GM18499 (cell line): Measurements from ENCODE around the gene OXLD1.
A peak's percentile ranks its signal among the peaks of the same experiment; 100 is the strongest.
"Not testable (repeated sequence)": the region's sequence is repeated elsewhere in the genome, so short reads cannot be mapped to it uniquely, and the experiment has no call there.

Experiments
- ATAC-seq: cut with Tn5 transposase; IDR thresholded peaks from one replicate; pipeline ENCODE4 v1.9.1; 2021; ENCODE audit warnings: moderate number of reproducible peaks; ENCODE audit not compliant: insufficient read depth, unreplicated experiment

OXLD1 gene

DNA sequence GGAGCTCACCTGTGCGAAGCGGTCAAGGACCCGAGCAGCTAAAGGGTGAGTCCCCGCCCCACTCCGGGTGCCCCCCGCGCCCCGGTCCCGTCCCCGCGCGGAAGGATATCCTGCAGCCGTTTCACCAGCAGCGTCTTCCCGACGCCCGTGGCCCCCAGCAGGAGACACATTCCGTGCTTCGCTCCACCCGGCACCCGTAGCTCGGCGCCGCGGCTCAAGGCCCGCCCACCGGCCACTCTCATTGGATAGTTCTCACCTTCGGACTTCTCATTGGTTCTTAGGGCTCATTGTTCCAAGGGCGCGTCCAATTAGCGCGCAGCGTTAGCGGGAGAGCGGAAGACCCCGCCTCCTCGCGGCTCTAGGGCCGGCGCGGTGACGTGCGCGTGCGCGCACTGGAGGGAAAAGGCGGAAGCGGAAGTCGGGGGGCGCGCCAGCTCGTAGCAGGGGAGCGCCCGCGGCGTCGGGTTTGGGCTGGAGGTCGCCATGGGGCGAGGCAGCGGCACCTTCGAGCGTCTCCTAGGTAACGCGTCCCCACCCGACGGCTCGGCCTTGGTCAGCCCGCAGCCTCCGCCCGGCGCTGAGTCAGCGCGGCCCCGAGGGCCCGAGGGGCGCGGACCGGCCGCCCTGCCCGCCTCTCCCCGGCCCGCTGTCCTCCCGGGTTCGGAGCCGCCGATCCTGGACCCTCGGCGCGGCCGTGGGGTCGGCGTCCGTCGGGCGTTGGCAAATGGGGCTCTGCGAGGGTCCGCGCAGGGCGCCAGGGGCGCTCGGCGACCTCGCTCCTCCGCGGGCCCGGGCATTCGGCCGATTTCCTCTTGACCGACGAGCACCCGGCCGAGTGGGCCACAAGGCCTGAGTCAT, 17.4 kb upstream of the OXLD1 start, which contains the start of the genes ARL16 and HGS:
Gene ARL16, minus strand, starts transcription at position 214 of the 858 bp plus-strand sequence. Its CDS starts 44 bp downstream, at position 170.
Gene HGS, plus strand, starts transcription at position 428 of the 858 bp plus-strand sequence. Its CDS starts 56 bp downstream, at position 484.
- peak; percentile 92 for ATAC-seq

DNA sequence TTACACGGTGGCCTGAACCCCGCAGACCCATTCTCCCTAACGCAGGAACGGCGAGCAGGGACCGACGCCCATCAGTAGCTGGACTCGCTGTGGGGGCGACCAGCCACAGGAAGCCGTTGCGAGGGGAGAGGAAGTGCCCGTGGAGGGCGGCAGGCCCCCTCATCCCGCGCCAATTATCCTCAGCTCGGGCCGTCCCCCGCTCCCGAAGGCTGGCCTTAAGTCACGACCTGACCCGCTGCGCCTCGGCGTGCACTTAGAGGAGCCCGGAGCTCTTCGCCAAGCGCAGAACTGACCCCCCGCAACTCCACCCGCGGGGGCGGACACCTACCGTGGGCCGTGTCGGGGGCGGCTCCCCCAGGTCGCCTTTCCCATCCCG, 16.8 kb upstream of the OXLD1 start:
- ATAC-seq, result no peak

DNA sequence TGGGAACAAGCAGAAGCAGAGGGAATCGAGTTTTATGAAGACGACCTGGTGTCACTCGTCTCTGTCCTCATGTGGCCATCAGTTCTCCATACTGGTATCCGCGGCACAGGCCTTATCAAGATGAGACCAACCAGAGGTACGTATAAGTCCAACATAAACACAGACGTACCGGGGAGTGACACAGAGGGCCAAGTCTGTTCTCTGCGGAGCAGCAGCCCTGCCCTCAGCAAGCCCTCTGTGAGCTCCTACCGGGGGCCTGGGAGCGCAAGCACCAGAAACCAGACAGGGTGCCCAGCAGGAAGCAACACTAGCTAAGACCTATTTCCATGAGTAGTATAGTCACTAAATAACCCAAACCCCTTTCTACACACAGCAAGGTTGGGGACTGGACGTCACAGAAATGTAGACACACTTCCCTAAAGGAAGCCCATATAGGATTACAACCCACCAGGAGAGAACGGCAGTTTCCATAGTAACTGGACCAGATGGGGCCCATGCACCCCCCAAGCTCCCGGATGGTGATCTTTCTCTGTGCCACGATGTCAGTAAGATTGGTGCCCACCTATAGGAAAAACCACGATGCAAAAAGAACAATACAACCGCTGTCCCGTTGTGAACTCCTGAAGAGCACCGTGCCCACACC, 16.3 kb upstream of the OXLD1 start:
- ATAC-seq, result no peak

DNA sequence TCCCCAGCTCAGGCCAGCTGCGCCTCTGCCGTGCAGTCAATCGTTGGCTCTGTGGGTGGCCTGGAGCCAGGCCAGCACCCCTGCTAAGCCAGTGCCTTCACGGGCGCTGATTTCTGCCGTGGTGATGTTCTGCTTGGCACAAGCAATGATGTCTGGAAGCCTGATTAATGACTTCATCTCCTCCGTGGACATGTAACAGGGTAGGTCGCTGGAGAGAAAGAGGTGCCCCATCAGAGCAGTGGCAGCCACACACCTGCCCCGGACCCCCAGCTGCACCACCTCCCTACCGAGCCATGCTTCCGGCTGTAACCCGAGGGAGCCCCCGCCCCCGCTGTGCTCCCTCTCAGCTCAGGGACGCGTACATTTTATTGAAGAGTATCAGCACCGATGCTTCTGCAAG, 15.3 kb upstream of the OXLD1 start:
- ATAC-seq, result no peak

DNA sequence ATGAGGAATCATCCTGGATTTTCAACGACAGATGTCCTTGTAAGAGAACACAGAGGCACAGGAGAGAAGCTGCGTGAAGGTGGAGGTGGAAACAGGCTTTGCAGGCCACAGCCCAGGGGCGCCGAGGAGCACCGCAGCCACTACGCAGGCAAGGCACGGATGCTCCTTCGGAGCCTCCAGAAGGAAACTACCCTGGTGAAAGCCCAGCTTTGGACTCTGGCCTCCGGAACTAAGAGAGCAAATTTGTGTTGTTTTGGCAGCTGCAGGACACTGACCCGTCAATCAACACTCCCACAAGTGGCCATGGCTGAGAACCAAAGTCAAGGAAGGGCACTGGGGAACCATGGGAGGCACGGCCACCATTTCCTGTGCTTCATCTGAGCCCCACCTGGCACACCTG, 13.7 kb upstream of the OXLD1 start:
- no peak for ATAC-seq

DNA sequence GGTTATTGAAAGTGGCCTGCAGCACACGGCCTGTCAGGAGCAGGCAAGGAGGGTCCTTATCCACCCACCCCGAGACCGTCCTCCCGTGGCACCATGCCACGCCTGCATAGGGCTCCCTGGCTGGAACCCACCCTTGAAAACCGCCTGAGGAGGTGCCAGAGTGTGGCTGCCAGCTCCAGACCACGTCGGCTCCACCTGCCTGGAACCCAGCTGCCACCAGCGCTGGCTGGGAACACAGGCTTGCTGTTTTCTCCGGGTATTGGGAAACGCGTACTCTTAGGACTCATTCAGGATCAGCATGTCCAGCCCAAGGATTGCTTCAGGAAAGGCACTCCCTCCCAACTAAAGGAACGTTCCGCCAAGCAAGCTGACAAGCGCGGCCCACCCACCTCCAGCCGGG, 10.5 kb upstream of the OXLD1 start:
- ATAC-seq, result no peak

DNA sequence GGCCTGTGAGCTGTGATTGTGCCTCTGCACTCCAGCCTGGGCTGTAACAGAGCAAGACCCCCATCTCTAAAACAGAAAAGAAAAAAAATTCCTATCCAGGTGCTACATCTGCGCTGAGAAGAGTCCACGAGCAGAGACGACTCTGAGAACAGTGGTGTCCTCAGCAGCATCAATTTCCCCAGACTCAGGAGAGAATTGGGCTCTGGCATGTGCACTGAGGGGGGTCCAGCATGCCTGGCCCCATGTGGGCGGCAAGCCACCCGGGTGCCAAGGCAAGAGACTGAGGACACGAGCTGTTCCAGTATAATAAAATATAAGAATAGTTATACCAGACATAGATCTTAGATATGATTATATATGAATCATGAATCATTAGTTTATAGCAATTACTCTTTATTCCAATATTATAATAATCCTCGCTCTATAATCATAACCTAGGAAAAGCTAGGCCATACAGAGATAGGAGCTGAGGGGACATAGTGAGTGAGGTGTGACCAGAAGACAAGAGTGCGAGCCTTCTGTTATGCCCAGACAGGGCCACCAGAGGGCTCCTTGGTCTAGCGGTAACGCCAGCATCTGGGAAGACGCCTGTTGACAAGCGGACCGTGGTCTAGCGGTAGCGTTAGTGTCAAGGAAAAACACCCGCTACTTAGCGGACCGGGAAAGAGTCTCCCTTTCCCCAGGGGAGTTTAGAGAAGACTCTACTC, 9.3 kb upstream of the OXLD1 start:
- ATAC-seq, result not testable (repeated sequence)

DNA sequence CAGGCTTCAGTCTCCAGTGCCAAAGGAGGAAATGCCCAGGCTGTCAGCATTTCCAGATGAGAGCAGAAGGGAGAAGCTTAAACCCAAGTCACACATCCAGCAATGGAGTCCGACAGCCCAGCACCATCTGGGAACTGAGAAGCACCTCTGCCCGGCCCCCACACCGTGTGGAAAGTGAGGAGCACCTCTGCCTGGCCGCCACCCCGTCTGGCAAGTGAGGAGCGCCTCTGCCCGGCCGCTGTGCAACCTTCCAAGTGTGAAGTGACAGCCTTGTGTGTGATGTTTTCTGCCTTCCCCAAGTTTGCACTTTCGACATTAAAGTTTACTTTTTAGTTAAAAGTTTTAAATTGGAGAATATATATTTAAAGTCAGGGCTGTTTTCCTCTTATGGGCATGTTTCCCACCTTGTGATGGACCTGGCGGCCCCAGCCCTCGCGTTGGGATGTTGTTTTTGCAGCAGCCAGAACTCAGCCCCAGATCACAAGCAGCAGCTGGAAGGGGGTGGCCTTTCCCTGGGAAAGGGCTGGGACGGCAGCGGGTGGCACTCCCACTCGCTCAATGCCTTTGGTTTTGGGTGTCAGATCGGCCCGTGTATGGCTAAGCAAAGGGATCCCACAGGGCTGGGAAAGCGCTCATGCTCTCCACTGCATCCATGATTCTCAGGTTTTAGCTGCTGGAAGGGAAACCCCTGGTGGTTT, 7.3 kb upstream of the OXLD1 start:
- no peak for ATAC-seq

DNA sequence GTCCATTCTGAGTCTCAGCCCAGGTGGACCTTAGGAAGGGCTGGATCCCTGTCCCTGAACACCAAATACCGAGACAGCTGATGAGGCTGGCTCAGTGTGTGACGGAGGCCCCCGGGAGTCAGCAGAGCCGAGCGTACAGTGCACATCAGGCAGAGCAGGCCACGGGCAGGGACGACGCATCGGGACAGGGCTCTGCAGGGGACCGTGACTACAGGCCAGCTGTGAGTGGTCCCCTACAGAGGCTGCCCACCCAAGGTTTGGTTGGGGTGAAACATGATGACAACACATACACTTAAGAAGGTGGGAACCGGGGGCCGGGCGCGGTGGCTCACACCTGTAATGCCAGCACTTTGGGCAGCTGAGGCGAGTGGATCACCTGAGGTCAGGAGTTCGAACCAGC, 6.5 kb upstream of the OXLD1 start:
- ATAC-seq, result no peak

DNA sequence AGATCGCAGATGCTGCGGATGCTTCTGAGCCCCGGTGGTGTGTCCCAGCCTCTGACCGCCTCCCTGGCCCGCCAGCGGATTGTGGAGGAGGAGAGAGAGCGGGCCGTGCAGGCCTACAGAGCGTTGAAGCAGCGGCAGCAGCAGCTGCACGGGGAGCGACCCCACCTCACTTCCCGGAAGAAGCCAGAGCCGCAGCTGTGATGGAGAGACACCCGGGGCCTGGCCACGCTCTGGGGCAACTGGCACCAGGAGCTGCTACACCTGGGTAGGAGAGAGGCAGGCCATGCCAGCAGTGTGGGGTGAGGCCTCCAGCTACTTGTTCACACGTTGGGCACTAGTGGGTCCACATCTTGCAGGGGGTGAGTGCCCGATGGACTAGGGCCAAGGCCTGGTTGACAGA, 6.1 kb upstream of the OXLD1 start:
- no peak for ATAC-seq

DNA sequence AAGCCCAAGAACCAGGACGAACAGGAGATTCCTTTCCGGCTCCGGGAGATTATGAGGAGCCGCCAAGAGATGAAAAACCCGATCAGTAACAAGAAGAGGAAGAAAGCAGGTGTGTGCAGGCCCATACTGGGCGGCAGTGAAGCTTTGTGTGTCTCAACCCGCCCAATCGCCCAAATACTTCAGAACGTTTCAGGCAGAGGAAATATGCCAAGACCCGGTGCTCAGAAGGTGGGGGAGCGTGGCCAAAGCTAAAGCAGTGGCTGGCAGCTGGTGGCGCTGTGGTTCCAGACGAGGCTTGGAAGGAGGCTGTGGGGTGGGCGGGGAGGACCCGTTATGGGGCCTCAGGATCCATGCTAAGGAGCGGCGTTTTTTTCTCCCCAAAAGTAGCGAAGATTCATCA, 1.3 kb upstream of the OXLD1 start:
- ATAC-seq, result no peak

DNA sequence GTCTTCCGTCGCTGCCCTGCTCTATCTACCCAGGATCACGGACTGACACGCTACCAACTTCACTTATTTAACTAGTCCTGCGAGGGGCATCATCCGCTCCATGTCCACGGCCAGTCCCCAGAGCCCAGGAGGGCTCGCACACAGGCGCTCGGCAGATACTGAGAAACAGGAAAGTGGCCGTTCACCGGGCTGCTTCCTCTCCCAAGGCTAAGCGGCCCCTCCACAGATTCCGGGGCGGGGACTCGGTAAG, 388 bp downstream of the OXLD1 start:
- ATAC-seq, result no peak

DNA sequence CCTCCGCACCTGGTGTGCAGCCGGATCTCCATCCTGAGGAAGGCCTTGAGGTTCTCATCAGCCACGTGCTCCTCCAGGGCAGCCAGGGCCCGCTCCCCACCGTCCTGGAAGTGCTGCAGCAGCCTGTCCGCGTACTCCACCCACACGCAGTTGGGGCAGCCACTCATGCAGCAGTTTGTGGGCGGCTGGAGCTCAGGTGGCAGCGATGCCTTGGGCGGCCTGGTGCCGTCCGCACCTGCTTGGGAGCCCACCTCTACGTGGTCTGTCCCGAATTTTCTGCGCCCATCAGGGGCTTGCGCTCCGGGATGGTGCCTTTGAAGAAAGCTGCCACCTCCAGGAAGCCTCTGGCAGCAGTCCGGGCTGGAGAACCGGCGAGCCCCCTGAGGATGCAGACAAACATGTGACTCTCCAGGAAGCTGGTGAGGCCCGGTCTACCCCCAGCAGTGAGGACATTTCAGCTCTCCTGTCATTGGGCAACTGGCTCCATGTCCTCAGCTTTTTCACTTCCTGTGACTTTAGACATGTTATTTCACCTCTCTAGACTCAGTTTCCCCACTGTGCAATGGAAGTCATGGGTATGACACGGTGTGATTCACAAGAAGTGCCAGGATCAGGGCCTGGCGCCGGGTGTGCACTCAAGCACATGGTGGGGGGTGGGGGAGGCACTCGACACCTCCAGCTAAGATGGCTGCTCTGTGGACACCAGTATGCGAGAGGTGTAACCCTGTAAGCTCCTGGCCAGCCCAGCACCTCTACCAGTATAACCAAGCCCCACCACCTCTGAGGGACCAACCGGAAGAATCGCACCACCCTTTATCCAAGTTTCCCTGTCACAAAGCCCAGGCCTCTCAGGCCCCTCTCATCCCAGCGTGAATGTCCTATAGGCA, 957 bp downstream of the OXLD1 start:
- no peak for ATAC-seq

DNA sequence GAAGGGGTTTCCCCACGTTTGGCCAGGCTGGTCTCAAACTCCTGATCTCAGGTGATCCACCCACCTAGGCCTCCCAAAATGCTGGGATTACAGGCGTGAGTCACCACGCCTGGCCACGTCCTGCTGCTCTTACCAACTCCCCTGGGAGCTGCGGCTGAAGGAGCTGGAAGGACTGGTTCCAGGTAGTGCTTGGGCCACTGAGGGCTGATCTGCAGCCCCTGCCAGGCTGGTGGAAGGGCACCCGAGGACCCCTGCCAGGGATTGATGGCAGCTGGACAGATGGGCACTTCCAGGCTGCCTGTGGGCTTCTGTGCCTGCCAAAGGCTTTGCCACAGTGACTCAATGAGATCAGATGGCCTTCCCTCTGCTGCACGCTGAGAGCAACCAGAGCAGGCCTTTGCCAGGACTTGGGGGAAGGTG, 2.3 kb downstream of the OXLD1 start:
- ATAC-seq, result no peak

DNA sequence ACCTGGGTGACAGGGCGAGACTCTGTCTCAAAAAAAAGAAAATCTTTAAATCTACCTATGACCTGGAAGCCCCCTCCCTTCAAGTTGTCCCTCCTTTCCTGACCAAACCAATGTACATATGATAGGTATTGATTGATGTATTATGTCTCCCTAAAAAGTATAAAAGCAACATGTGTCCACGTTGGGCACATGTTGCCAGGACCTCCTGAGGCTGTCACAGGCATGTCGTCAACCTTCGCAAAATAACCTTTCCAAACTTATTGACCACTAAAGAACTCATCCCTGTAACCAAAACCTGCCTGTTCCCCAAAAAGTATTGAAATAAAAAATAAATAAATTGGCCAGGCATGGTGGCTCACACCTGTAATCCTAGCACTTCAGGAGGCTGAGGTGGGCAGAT, 4.4 kb downstream of the OXLD1 start:
- no peak for ATAC-seq

DNA sequence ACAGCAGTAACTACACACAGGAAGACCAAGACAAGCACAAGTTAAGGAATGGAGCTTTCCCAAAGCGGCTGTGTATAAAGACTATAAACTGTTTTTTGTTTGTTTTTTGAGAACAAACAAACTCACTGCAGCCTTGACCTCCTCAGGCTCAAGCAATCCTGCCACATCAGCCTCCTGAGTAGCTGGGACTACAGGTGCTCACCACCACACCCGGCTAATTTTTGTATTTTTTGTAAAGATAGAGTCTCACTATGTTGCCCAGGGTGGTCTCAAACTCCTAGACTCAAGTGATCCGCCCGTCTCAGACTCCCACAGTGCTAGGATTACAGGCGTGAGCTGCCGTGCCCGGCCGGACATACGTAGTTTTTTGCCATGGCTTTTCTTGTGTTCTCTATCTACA, 6.0 kb downstream of the OXLD1 start:
- ATAC-seq, result no peak

DNA sequence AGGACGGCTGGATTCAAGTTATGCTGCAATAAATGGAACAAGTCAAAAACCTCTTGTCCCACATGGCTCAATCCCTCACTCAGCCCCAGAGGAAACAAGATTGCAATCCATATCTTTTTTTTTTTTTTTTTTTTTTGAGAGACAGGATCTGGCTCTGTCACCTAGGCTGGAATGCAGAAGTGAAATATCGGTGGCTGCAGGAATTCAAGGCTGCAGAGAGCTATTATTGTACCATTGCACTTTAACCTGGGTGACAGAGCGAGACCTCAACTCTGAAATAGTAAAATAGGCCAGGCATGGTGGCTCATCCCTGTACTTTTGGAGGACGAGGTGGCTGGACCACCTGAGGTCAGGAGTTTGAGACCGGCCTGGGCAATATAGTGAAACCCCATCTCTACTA, 7.4 kb downstream of the OXLD1 start:
- no peak for ATAC-seq

DNA sequence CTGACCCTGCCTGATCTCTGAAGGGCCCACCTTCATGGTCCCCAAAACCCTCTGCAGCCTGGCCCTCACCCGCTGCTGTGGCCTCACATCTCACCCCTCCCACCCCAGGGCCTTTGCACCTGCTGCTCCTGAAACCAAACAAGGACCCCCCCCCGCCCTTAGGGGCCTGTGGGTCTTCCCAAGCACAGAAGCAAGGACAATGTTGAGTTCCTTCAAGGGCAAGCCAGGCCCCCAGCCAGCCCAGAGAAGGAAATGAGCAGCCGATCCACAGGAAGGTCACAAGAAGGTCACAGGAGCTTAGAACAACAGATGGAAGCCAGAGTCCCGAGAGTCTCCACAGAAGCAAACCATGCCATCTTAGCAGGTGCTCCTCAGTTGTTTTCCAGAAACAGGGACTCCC, 9.6 kb downstream of the OXLD1 start:
- ATAC-seq, result no peak

DNA sequence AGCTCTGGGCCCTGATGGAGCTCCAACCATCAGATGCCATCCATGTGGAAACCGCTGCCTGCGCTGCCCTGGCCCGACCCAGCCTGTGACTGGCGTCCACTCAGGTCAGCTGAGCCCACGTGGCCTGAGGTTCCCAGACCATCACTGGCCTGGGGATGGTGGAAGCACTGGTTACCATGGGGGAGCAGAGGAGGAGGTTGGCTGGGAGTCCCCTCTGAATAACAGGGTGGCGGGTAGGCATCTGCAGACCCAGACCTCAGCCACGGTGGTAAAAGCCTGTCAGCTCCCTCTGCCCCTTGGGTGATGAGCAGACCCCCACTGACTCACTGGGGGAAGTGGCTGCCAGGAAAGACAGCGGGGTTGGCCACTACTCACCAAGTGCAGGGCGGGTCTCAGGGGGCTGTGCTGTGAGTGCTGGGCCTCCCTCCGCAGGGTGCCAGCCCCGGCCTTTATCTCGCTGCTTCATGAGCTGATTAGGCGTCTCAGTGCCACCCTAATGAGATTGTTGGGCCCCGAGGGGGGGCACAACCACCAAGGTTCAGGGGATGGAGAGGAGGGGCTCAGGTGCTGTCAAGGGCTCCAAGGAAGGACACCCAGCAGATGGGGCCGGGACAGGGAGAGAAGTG, 10.2 kb downstream of the OXLD1 start, which contains the start of gene PDE6G:
Gene PDE6G, minus strand, starts transcription at position 425 of the 626 bp plus-strand sequence. CDS start 3,237 bp downstream, outside the sequence.
- no peak for ATAC-seq
